Activated CD4-positive, alpha-beta T cell treated with anti-CD3 and anti-CD28 coated beads, Interleukin-2, Interleukin-4, amounts not matched to agents 100 ng/mL and 50 ng/mL, durations not matched to agents 16 hours and 8 hours (primary cell): ENCODE measurements around the gene TSC22D3.
"Not testable (repeated sequence)": the region's sequence is repeated elsewhere in the genome, so short reads cannot be mapped to it uniquely, and the experiment has no call there.

Source experiments
- DNase-seq: peaks from one replicate; pipeline ENCODE4 v3.0.0-alpha.2; 2020; ENCODE audit warnings: low spot score

The TSC22D3 gene

DNA sequence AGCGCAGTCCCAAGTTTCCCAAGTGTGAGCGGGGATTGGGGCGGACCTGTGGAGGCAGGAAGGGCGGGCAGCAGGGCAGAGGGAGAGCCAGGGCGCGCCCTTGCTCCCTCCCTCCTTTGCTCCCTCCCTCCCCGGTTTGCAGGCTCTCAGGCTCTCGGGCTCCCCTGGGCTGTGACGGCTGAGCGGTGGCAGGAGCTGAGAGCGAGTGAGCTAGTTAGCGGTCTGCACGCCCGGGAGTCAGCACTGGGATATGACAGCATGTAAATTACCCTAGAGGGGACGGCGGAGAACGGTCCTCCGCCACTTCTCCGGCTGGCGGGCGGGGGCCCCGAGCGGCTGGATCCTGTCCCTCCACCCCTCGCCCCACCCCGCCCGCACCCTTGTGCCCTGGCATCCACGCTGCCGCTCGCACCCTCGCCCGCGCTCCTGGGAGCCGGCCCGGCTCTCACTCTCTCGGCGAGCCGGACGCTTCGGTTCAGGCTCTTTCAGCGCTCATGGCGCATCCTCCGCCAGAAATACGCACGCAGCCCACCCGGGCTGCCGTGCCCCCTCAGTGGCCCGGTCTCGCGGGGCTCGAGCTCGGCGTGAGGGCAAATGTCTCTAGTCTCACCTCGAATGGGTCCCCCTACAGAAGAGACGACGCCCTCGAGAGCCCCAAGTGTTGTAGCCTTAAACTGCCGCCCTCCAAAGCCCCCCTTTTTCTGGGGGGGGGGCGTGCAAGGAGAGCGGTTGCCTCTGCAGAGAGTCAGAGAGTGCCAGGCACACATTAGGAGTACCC, at the start of gene TSC22D3:
TSS of gene TSC22D3 (minus strand) at position 54 of the 778 bp plus-strand sequence. CDS start 368 bp downstream, outside the sequence.
- DNase-seq, result peak; percentile 27

DNA sequence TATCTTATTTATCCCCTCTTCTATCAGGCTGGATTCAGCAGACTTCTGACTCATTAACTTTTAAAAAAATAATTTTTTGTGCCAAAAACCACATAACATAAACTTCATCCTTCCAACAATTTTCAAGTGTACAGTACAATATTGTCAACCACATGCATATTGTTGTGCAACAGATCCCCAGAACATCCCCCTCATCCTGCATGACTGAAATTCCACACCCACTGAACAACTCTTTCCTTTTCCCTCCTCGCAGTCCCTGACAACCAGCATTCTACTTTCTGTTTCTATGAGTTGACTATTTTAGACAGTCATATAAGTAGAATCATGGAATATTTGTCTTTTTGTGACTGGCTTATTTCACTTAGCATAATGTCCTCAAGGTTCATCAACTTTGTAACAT, 47.9 kb upstream of the TSC22D3 start:
- no peak for DNase-seq

DNA sequence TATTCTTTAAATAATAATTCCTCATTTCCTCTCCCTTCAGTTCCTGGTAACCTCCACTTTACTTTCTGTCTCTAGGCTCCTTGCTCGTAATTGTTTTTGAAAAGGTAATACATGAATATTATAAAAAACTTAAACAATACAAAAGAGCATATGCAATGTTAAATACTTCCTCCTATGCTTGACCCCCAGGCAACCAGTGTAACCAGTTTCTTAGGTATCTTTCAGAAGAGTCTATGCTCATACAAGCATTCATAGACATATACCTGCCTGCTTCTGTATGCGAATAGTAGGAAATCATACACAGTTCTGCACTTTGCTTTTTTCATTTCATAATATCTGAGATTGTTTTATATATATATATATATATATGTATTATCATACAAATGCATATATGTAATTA, 47.5 kb upstream of the TSC22D3 start:
- no peak for DNase-seq

DNA sequence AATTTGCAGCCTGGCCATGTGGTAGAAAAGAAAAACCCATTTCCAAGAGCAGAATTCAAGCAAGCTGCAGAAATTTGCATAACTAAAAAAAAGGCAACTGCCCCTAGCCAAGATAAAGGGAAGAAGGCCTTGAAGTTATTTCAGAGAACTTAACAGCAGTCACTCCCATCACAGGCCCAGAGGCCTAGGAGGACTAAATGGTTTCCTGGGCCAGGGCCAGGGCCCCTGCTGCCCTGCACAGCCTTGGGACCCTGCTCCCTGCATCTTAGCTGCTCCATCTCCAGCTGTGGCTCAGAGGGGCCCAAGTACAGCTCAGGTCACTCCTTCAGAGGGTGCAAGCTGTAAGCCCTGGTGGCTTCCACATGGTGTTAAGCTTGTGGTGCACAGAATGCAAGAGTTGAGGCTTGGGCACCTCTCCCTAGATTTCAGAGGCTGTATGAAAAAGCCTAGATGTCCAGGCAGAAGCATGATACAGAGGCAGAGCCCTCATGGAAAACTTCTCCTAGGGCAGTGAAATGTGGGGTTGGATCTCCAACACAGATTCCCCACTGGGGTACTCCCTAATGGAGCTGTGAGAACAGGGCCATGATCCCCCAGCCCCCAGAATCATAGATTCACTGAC, 43.4 kb upstream of the TSC22D3 start:
- no peak for DNase-seq

DNA sequence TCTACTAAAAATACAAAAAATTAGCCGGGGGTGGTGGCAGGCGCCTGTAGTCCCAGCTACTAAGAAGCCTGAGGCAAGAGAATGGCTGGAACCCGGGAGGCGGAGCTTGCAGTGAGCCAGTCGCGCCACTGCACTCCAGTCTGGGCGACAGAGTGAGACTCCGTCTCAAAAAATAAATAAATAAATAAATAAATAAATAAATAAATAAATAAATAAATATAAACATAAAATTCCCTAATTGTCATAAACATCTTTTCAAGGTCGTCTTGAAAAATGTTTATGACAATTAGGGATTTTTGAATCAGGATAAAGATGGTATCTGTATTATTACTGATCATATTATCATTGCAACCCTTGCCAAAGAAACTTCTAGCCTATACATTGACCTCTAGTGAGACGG, 34.5 kb upstream of the TSC22D3 start:
- DNase-seq, result not testable (repeated sequence)

DNA sequence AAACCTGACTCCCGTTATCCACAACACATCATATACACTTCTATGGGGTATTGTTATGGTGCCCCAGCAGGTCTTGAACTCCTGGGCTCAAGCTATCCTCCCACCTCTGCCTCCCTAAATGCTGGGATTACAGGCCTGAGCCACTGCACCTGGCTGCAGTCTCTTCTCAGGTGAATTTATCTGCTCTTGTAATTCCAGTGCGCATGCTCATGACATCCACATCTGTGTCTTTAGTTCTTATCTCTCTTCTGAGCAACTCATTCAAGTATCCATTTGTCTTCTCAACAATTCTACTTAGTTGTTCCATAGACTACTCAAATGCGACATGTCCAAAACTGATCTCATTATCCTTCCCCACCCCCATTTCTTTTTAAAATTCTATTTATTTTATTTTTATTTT, 29.6 kb upstream of the TSC22D3 start:
- DNase-seq, result no peak

DNA sequence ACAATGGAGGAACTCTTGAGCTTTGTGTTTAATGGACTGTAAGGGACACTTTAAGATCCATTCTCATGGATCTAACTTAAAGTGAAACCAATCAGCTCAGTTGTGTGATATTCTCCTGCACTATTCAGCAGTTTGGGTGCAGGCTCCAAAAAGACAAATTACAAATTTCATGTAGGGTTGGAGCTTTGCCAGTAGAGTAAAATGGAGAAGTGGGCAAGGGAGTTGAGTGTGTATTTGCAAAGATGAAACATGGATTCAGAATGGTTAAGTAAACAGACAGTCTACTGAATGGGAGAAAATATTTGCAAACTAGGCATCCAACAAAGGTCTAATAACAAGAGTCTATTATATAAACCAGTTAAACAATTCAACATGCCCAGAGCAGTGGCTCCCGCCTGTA, 28.8 kb upstream of the TSC22D3 start:
- no peak for DNase-seq

DNA sequence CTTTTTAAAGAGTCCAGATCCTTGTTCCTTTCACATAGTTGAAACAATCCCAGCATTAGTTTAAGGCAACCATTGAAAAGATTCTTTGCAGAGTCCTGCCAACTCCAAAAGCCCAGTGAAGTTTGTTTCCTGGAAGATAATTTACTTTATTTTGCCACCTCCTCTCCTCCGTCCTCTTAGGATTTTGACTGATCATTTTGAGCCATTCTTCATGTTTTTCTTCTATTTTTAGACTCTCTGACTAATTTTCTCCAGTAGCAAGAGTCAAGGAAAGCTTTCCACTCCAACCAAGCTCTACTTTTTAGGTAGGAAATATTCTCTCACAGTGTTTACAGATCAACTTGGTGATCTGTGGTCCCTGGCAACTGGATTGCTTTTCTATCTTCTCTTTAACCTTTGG, 12.2 kb upstream of the TSC22D3 start:
- no peak for DNase-seq

DNA sequence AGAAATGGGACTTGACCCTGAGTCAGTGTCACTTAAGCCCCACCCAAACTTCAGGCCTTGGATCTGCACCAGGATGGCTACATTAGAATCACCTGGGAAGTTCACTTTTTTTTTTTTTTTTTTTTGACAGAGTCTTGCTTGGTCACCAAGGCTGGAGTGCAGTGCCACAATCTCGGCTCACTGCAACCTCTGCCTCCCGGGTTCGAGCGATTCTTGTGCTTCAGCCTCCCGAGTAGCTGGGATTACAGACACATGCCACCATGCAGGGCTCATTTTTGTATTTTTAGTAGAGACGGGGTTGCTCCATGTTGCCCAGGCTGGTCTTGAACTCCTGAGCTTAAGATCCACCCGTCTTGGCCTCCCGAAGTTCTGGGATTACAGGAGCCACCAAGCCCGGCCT, 4.9 kb upstream of the TSC22D3 start:
- no peak for DNase-seq

DNA sequence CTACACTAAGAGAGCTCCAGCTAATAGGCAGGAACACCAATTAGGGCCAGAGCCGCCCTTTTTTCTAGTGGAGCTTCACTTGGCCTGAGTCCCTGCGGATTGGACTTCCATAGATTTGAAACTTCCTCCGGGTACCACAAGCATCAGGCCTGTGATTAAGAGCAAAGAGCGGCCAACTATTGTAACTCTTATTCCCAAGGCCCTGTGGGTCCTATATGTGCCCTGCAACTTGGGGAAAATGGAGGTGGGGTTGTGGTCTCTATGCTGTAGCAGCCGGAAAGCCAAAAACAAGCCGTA, 1.9 kb upstream of the TSC22D3 start, which contains the start of gene NCBP2L:
TSS of gene NCBP2L (plus strand) at position 198 of the 297 bp plus-strand sequence. CDS start 16,488 bp downstream, outside the sequence.
- DNase-seq, result no peak

DNA sequence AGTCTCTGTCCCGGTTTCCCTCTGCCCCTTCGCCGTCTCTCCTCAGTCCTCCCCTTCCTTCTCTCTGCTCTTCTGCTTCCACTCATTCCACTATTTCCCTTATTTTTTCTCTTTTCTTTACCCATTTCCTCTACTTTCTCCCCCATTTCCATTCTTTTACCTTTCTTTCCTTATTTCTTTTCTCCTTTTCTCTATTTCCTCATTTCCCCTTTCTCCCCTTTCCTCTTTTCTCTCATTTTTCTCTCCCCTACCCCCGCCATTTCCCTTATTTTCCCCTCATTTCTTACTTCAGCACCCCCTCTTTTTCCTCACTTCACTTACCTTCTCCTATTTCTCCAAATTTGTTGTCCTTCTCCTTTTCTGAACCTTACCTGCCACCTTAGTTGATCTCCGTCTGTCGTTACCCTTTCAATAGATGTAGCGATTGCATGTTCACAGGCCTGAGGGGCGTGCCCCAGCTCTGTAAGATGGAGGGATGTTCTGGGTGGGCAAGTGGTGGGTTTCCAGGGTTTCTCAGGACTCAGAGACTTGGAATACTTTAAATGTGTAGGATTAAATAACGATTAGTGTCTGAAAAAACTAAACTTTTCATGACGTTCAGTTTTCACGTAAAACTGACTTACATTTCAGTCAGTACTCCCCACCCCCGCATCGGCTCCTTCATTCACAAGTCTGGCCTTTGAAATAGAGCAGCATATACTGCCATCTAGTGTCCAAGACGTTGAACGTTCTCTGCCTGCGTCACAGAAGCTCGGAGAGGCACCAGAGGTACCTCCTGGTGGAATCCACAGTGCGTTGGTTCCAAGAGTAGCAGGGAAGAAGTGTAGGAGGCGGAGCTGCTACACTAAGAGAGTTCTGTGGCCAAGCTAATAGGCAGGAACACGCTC, 1.3 kb upstream of the TSC22D3 start:
- peak; percentile 82 for DNase-seq

DNA sequence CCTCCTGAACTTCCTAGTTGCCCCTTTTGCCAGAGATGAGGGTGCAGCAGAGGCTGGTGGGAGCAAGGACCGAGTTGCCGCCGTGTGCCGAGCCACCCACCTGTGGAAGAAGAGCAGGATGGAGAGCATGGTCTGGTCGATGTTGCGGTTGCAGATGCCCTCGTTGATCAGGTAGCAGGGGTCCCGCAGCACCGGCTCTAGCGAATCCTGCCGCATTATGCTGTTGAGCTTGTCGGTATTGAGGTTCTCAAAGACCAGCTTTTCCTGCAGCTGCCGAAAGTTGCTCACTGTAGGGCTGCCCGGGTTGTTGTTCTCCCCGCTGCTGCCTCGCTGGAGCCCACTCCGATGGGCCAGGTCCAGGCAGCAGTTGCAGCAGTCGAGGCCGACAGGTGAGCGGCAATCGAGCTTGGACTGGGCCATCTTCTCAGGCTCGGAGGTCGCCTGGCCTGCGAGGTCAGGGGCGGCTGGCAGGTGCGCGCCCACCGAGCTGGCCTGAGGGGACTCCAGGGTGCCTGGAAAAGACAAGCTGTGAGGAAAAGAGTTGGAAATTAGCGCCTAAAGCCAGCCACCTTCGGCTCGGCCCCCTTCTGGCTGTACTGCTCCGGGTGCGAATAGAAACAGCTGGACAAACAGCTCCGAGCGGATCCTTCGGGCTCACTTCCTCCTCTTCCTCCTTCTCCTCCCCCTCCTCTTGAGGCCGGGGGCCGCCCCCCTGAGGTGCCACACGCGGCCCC, 420 bp downstream of the TSC22D3 start:
- no peak for DNase-seq

DNA sequence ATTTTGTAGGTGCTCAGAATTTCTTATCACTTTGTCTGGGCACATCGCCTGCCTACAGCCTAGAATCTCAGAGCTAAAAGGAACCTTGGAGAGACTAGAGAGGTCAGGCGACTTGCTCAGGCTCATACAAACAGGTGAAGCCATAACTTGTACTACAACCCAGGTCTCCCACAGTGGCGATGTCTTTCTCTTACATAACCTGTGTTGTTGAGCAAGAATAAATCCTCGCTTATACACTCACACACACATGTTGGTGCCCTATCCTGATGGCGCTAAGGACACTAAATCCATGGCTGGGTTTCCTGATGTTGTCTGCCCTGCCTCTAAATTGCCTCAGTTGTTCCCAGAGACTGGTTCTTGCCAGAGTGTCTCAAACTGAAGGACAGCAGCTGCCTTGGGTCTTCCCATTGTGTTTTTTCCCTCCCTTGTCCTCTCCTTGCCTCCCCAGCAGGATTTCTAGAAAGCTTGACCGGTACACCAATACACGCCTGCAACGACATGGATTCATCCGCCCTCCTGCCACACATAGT, 1.6 kb downstream of the TSC22D3 start:
- DNase-seq, result no peak

DNA sequence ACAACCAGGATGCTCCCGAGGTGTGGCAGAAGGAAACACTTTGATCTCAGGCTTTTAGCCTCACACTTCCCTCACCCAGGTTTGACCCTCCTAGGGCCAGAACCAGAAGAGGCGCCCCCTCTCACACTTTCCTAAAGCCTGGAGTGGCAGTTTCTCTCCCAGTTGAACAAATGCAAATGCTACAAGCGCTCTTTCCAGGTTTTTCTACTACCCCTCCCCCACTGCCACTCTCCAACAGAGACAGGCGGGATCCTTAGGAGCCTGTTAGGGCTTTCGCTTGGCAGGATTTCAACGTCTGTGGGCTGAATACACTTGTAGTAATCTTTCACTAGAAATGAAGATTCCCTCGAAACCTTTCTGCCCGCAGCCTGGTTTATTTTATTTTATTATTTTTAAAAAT, 2.4 kb downstream of the TSC22D3 start:
- no peak for DNase-seq

DNA sequence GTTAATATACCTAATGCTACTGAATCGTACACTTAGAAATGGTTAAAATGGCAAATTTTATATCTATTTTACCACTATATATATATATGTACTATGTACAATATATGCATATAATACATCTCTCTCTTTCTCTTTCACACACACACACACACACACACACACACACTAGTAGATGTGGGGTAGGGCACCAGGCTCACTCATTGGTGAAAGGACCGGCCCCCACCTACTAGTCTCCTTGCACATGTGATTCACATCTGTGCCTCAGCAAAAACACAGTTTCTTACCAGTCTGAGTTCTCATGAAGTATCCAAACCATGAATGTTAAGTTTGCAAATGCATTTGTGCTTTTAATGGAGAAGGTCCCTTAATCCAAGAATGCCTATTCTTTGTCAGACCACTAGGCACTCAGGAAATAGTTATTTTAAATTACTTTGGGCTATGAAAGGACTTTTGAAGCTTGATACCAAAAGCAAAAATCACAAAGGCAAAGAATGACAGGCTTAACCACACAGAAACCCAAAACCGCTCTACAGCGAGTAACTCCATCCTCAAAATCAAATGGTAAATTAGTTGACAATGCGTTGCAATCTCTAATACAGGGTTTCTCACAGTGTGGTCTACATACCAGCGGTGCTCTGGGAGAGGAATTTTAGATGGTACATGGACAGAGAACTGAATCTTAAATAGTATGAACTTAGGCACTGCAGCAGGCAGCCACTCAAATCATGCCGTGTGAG, 5.8 kb downstream of the TSC22D3 start:
- DNase-seq, result no peak

DNA sequence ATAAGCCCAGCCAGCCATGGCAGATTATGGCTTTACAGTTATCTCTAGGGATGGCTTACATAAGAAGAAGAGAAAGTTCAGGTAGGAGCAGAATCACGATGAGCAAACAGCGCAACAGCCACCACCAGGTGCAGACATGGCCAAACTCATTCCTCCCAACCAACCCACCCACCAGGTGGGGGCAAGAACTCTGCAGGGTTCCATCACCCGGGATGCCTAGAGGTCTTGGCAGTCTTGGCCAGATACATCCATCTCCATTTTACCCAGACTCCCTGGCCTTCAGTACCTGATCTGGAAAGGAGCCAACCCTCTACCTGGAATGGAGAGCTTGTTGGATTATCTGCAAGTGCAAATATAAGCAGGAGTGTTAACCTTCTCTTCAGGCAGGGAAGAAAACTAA, 7.5 kb downstream of the TSC22D3 start:
- no peak for DNase-seq

DNA sequence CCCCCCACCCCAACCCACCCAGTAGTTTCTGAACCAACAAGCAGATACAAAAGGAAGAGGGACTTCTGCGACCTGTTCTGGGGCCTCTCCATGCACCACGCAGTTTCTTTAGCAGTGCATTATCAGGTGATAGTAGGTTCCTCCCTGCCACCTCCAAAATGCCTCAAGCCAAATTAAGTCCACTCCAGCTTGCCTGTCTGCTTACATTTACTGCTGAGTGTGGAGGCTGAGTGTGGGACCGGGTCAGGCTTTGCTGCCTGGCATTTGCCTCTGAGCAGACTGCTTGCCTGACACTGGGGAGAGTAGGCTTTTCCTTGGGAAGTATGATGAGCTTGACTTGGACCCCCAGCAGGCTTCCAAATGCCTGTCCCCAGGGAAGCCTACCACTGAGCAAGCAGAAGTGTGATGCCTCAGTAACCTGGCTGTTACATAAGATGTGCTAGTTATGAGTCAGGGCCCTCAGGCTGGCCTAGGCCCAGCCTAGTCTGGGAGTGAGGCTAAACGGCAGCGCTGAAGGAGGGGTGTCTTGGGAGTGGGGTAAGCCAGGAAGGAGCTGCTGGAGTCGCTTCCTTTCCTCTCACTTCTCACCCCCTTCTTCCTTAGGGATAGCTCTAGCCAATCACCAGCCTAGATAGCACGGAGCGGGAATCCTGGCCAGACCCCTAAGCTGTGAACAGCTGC, 9.0 kb downstream of the TSC22D3 start:
- no peak for DNase-seq

DNA sequence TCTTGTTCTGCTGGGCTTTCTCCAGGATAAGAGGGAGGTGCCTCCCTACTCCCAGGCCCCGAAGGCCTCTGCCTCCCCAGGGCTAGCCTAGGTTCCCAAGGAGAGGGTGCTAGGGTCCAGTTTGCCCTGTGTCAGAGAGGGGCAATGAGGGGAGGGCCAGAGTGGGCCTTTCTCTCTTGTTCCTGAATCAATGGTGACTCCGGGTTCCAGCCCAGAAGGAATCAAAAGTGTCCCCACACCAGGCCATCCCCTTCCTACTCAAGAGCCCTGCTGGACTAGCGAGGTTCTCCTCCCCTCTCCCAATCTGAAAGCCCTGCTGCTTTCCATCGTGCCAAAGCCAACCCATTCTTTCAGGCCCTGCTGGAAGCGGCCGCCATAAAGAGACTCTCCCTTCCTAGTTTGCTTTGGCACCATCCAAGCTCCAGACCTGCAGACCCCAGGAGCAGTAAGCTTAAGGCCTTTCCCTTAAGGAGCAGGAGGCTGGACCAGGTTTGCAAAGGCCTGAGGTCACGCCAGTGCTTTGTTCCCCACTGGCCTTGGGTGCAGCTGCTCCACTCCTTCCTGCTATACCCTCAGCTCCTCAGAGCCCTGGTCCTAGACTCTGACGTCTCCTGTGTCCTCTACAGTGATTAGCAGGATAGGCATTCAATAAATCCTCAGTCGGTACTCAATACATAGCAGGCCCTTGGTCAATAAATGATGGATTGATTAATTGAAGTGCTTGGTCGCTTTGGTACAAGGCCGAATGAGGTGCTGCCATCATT, 10.6 kb downstream of the TSC22D3 start:
- DNase-seq, result no peak

DNA sequence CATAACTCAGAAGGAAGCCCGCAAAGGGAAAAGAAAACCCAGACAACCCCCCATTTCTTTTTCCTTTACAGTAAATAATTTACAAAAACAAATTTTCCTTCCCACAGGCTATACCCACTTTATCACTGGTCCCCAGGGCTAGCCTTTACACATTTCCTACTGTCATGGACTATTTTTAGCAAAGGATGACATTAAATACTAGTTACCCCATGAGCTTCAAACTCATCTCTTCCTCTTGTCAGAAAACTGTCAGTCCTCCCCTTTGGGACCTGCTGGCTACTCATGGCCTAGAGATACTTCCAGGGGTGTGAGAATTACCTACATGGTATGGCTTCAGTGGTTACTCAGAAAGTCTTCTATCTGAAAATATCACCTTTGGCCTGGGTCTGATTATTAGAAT, 11.9 kb downstream of the TSC22D3 start:
- DNase-seq, result no peak
